ENCODE measurements around the gene SPOP. TPM values are rescaled to one million over a fixed set of nuclear protein-coding genes. Genes with fewer than 3 reads are reported as not detected.

SPOP gene
- total and polyA plus RNA-seq, 3 experiments from 2014 or later: 74.8 to 101 (median 75.1) TPM

GRCh38 chr17:49582055-49582722, 95.7 kb downstream of the SPOP start:
- no peak overlapping the region for H3K4me3 ChIP-seq (ENCODE audit: low read length)
- no peaks in the 10 kb centered on the region for H3K4me1 ChIP-seq (ENCODE audit: insufficient read depth, low read length)
- H3K27me3 ChIP-seq (ENCODE audit: insufficient read depth, low read length, poor library complexity, severe bottlenecking): peaks cover 11% of the 10 kb centered on the region
- Mint-ChIP-seq H3K27ac (peak overlapping the region in 1 of 8 donors; percentile 90), H3K4me1 (peaks cover 0 to 6% (median 5%) of the 10 kb centered on the region in 3 donors), H3K27me3 (peaks cover 12 to 20% of the 10 kb centered on the region in 2 donors), H3K36me3 (no peaks in the 10 kb centered on the region), H3K9me3 (no peaks in the 10 kb centered on the region), H3K4me3 (no peak overlapping the region)
- ChIA-PET POLR2A (no interaction called here), CTCF (interaction anchor here (0.8 kb wide), 1 partner anchor 12 kb away, joined by 3 read pairs; no protein-coding TSS in a partner anchor)
- DNase-seq: no peak
- no peaks in the 10 kb centered on the region for H3K9me3 ChIP-seq (ENCODE audit: low read length)
- H3K36me3 ChIP-seq (ENCODE audit: insufficient read depth, low read length): no peaks in the 10 kb centered on the region
- no peak overlapping the region for H3K27ac ChIP-seq (ENCODE audit: low read depth, low read length)

- Mint-ChIP-seq H3K27ac (peak overlapping the region in 1 of 8 donors; percentile 90), H3K36me3 (no peaks in the 10 kb centered on the region), H3K27me3 (peaks cover 14 to 25% of the 10 kb centered on the region in 2 donors), H3K4me1 (peaks cover 0 to 10% (median 7%) of the 10 kb centered on the region in 3 donors), H3K9me3 (no peaks in the 10 kb centered on the region), H3K4me3 (no peak overlapping the region)
- ChIA-PET POLR2A (no interaction called here), CTCF (no interaction called here)
- Histone ChIP-seq H3K27me3 (ENCODE audit: insufficient read depth, low read length, poor library complexity, severe bottlenecking) (peaks cover 12% of the 10 kb centered on the region), H3K9me3 (ENCODE audit: low read length) (no peaks in the 10 kb centered on the region), H3K27ac (ENCODE audit: low read depth, low read length) (no peak overlapping the region), H3K36me3 (ENCODE audit: insufficient read depth, low read length) (no peaks in the 10 kb centered on the region), H3K4me1 (ENCODE audit: insufficient read depth, low read length) (no peaks in the 10 kb centered on the region), H3K4me3 (ENCODE audit: low read length) (no peak overlapping the region)
- no peak for DNase-seq
Observed at GRCh38 chr17:49581648-49581998, 96.3 kb downstream of the SPOP start.

- H3K36me3 ChIP-seq (ENCODE audit: insufficient read depth, low read length): no peaks in the 10 kb centered on the region
- no peak overlapping the region for H3K27ac ChIP-seq (ENCODE audit: low read depth, low read length)
- Mint-ChIP-seq H3K27me3 (peaks cover 17 to 26% of the 10 kb centered on the region in 2 donors), H3K4me1 (peaks cover 0 to 13% (median 7%) of the 10 kb centered on the region in 3 donors), H3K4me3 (no peak overlapping the region), H3K27ac (no peak overlapping the region), H3K36me3 (no peaks in the 10 kb centered on the region), H3K9me3 (no peaks in the 10 kb centered on the region)
- H3K4me1 ChIP-seq (ENCODE audit: insufficient read depth, low read length): peaks cover 4% of the 10 kb centered on the region
- POLR2A ChIA-PET: no interaction called here
- peaks cover 12% of the 10 kb centered on the region for H3K27me3 ChIP-seq (ENCODE audit: insufficient read depth, low read length, poor library complexity, severe bottlenecking)
- no peak for DNase-seq
- H3K9me3 ChIP-seq (ENCODE audit: low read length): no peaks in the 10 kb centered on the region
- no peak overlapping the region for H3K4me3 ChIP-seq (ENCODE audit: low read length)
- CTCF ChIA-PET: interaction anchor here (0.6 to 0.7 kb wide), 2 partner anchors 16 to 32 kb away, joined by 3 read pairs; no protein-coding TSS in a partner anchor
Observed at GRCh38 chr17:49580981-49581647, 96.8 kb downstream of the SPOP start.

GRCh38 chr17:49580055-49580721, 97.7 kb downstream of the SPOP start:
- peaks cover 9% of the 10 kb centered on the region for H3K4me1 ChIP-seq (ENCODE audit: insufficient read depth, low read length)
- H3K27me3 ChIP-seq (ENCODE audit: insufficient read depth, low read length, poor library complexity, severe bottlenecking): peaks cover 14% of the 10 kb centered on the region
- H3K36me3 ChIP-seq (ENCODE audit: insufficient read depth, low read length): no peaks in the 10 kb centered on the region
- DNase-seq: no peak
- no peak overlapping the region for H3K27ac ChIP-seq (ENCODE audit: low read depth, low read length)
- Mint-ChIP-seq H3K36me3 (no peaks in the 10 kb centered on the region), H3K9me3 (no peaks in the 10 kb centered on the region), H3K4me3 (no peak overlapping the region), H3K27ac (no peak overlapping the region), H3K27me3 (peaks cover 22 to 31% of the 10 kb centered on the region in 2 donors), H3K4me1 (peaks cover 0 to 18% (median 7%) of the 10 kb centered on the region in 3 donors)
- H3K9me3 ChIP-seq (ENCODE audit: low read length): no peaks in the 10 kb centered on the region
- no peak overlapping the region for H3K4me3 ChIP-seq (ENCODE audit: low read length)
- ChIA-PET CTCF (interaction anchor here (0.6 to 2.5 kb wide), 3 partner anchors 10 to 33 kb away, joined by 3 to 14 read pairs (median 3); no protein-coding TSS in a partner anchor), POLR2A (no interaction called here)

- Mint-ChIP-seq H3K27me3 (peaks cover 28 to 35% of the 10 kb centered on the region in 2 donors), H3K4me3 (no peak overlapping the region), H3K4me1 (peaks cover 0 to 21% (median 7%) of the 10 kb centered on the region in 3 donors), H3K36me3 (no peaks in the 10 kb centered on the region), H3K27ac (no peak overlapping the region), H3K9me3 (no peaks in the 10 kb centered on the region)
- H3K36me3 ChIP-seq (ENCODE audit: insufficient read depth, low read length): no peaks in the 10 kb centered on the region
- POLR2A ChIA-PET: no interaction called here
- H3K27me3 ChIP-seq (ENCODE audit: insufficient read depth, low read length, poor library complexity, severe bottlenecking): peaks cover 21% of the 10 kb centered on the region
- H3K4me1 ChIP-seq (ENCODE audit: insufficient read depth, low read length): peaks cover 12% of the 10 kb centered on the region
- H3K4me3 ChIP-seq (ENCODE audit: low read length): no peak overlapping the region
- CTCF ChIA-PET: interaction anchor here (2.5 kb wide), 1 partner anchor 9 kb away, joined by 14 read pairs; no protein-coding TSS in a partner anchor
- no peaks in the 10 kb centered on the region for H3K9me3 ChIP-seq (ENCODE audit: low read length)
- DNase-seq: no peak
- H3K27ac ChIP-seq (ENCODE audit: low read depth, low read length): no peak overlapping the region
Observed at GRCh38 chr17:49579522-49579921, 98.4 kb downstream of the SPOP start.

GRCh38 chr17:49578952-49579500, 98.9 kb downstream of the SPOP start:
- Histone ChIP-seq H3K27ac (ENCODE audit: low read depth, low read length) (no peak overlapping the region), H3K4me1 (ENCODE audit: insufficient read depth, low read length) (peaks cover 12% of the 10 kb centered on the region), H3K9me3 (ENCODE audit: low read length) (no peaks in the 10 kb centered on the region), H3K36me3 (ENCODE audit: insufficient read depth, low read length) (no peaks in the 10 kb centered on the region), H3K27me3 (ENCODE audit: insufficient read depth, low read length, poor library complexity, severe bottlenecking) (peaks cover 23% of the 10 kb centered on the region), H3K4me3 (ENCODE audit: low read length) (no peak overlapping the region)
- no peak overlapping the region for H3K27ac Mint-ChIP-seq
- no peaks in the 10 kb centered on the region for H3K9me3 Mint-ChIP-seq
- no peak overlapping the region for H3K4me3 Mint-ChIP-seq
- POLR2A ChIA-PET: no interaction called here
- H3K36me3 Mint-ChIP-seq: no peaks in the 10 kb centered on the region
- DNase-seq: no peak
- peaks cover 30 to 40% of the 10 kb centered on the region in 2 donors for H3K27me3 Mint-ChIP-seq
- H3K4me1 Mint-ChIP-seq: peaks cover 0 to 21% (median 7%) of the 10 kb centered on the region in 3 donors
- CTCF ChIA-PET: interaction anchor here (2.5 kb wide), 1 partner anchor 9 kb away, joined by 14 read pairs; no protein-coding TSS in a partner anchor

- Histone ChIP-seq H3K27ac (ENCODE audit: low read depth, low read length) (no peak overlapping the region), H3K9me3 (ENCODE audit: low read length) (no peaks in the 10 kb centered on the region), H3K36me3 (ENCODE audit: insufficient read depth, low read length) (no peaks in the 10 kb centered on the region), H3K27me3 (ENCODE audit: insufficient read depth, low read length, poor library complexity, severe bottlenecking) (peaks cover 23% of the 10 kb centered on the region), H3K4me1 (ENCODE audit: insufficient read depth, low read length) (peaks cover 12% of the 10 kb centered on the region), H3K4me3 (ENCODE audit: low read length) (no peak overlapping the region)
- Mint-ChIP-seq H3K4me3 (no peak overlapping the region), H3K4me1 (peaks cover 0 to 21% (median 7%) of the 10 kb centered on the region in 3 donors), H3K27ac (no peak overlapping the region), H3K36me3 (no peaks in the 10 kb centered on the region), H3K9me3 (no peaks in the 10 kb centered on the region), H3K27me3 (peaks cover 36 to 46% of the 10 kb centered on the region in 2 donors)
- CTCF ChIA-PET: interaction anchor here (2.5 kb wide), 1 partner anchor 8 kb away, joined by 14 read pairs; no protein-coding TSS in a partner anchor
- DNase-seq: no peak
- POLR2A ChIA-PET: no interaction called here
Observed at GRCh38 chr17:49578414-49578813, 99.5 kb downstream of the SPOP start.
